GM12878 (cell line): ENCODE results near the gene JUND.

Source experiments
- CHD2 ChIP-seq: IDR thresholded peaks from 2 replicates; pipeline ENCODE4 v1.6.1; 2011; ENCODE audit warnings: low read depth, low read length, improper control_type of control experiment, borderline replicate concordance
- EZH2 ChIP-seq: IDR thresholded peaks from 2 replicates; pipeline ENCODE4 v1.6.1; 2012; ENCODE audit warnings: low read depth, mild to moderate bottlenecking, control low read depth, inconsistent platforms, low read length, borderline replicate concordance; ENCODE audit not compliant: control insufficient read depth
- GABPA ChIP-seq: IDR thresholded peaks from 2 replicates; pipeline ENCODE4 v1.6.1; 2014; ENCODE audit warnings: antibody characterized with exemption, low read depth, mild to moderate bottlenecking, inconsistent platforms
- NFYA ChIP-seq: IDR thresholded peaks from 2 replicates; pipeline ENCODE4 v1.6.1; 2011; ENCODE audit warnings: low read depth, mild to moderate bottlenecking, low read length, improper control_type of control experiment, borderline replicate concordance
- RBBP5 ChIP-seq: fragments of 200-600 bp; sonication (generic); conservative IDR thresholded peaks from 2 replicates; pipeline ENCODE4 v1.6.1; 2016
- TF ChIP-seq, protein P1 (sequence below): IDR thresholded peaks from 2 replicates; pipeline ENCODE4 v1.6.1; 2011; ENCODE audit warnings: low read depth, low read length, improper control_type of control experiment, borderline replicate concordance
- TF ChIP-seq, protein P2 (sequence below), 3 experiments: IDR thresholded peaks in 2 of 3; conservative IDR thresholded peaks in 1 of 3; 2 replicates each; pipeline ENCODE4 v1.5.1; 2011; ENCODE audit warnings: low read depth in 3 of 3, low read length in 3 of 3, mild to moderate bottlenecking in 3 of 3, control low read depth in 2 of 3, moderate library complexity in 2 of 3, inconsistent platforms in 1 of 3, mixed read lengths in 1 of 3; ENCODE audit not compliant: control insufficient read depth in 2 of 3, insufficient read depth in 1 of 3; ENCODE audit errors: extremely low read depth in 1 of 3
- TF ChIP-seq, protein P3 (sequence below): IDR thresholded peaks from 2 replicates; pipeline ENCODE4 v1.6.1; 2012; ENCODE audit warnings: low read depth, low read length, improper control_type of control experiment

DNA sequence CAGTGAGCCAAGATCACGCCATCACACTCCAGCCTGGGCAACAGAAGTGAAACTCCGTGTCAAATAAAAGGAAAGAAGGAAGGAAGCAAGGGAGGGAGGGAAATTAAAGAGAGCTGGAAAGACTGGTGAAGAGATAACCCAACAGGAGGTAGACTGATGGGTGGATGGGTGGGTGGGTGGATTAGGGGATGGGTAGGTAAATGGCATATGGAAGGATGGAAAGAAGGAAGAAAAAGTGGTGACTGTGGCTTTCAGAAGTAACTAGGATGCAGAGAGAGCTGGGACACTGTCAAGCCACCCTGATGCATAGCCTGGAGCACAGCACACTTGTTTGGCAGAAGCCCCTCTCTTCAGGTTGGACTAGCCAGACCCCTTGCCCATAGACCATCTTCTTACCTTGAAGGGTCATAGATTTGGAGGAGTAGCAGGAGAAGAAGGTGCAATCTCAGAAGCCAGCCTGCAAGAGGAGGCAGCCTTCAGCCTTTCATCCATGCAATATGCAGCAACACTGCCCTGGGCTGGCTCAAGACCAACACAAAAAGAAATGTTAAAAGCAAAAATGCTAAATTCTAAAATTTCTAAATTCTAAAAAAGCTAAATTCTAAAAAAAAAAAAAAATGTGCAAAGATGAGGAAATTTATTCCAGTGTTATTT lies 12.2 kb downstream of the JUND start:
- TF ChIP-seq EZH2 (no peak), RBBP5 (no peak), GABPA (no peak), NFYA (no peak), CHD2 (no peak)
- TF ChIP-seq, protein P1, sequence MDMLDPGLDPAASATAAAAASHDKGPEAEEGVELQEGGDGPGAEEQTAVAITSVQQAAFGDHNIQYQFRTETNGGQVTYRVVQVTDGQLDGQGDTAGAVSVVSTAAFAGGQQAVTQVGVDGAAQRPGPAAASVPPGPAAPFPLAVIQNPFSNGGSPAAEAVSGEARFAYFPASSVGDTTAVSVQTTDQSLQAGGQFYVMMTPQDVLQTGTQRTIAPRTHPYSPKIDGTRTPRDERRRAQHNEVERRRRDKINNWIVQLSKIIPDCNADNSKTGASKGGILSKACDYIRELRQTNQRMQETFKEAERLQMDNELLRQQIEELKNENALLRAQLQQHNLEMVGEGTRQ = no peak
- TF ChIP-seq, protein P2, sequence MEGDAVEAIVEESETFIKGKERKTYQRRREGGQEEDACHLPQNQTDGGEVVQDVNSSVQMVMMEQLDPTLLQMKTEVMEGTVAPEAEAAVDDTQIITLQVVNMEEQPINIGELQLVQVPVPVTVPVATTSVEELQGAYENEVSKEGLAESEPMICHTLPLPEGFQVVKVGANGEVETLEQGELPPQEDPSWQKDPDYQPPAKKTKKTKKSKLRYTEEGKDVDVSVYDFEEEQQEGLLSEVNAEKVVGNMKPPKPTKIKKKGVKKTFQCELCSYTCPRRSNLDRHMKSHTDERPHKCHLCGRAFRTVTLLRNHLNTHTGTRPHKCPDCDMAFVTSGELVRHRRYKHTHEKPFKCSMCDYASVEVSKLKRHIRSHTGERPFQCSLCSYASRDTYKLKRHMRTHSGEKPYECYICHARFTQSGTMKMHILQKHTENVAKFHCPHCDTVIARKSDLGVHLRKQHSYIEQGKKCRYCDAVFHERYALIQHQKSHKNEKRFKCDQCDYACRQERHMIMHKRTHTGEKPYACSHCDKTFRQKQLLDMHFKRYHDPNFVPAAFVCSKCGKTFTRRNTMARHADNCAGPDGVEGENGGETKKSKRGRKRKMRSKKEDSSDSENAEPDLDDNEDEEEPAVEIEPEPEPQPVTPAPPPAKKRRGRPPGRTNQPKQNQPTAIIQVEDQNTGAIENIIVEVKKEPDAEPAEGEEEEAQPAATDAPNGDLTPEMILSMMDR (IDR thresholded peaks at IDR 0.05 in 2 of 3, conservative IDR thresholded peaks at IDR 0.05 in 1 of 3; ENCODE audit: control insufficient read depth in 2 of 3, extremely low read depth in 1 of 3, insufficient read depth in 1 of 3, low read depth in 3 of 3, low read length in 3 of 3) = no peak
- TF ChIP-seq, protein P3, sequence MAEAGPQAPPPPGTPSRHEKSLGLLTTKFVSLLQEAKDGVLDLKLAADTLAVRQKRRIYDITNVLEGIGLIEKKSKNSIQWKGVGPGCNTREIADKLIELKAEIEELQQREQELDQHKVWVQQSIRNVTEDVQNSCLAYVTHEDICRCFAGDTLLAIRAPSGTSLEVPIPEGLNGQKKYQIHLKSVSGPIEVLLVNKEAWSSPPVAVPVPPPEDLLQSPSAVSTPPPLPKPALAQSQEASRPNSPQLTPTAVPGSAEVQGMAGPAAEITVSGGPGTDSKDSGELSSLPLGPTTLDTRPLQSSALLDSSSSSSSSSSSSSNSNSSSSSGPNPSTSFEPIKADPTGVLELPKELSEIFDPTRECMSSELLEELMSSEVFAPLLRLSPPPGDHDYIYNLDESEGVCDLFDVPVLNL = no peak
